IMR-90 (cell line): ENCODE data around the gene AUTS2. TPM values are rescaled to one million over a fixed set of nuclear protein-coding genes. Genes with fewer than 3 reads are reported as not detected.

ENCODE experiments used
- ATAC-seq: fragments of 200-7000 bp; cut with Tn5 transposase; 2 replicates; pipeline ENCODE4 v1.9.1; 2020; ENCODE audit warnings: low read depth, mild to moderate bottlenecking, moderate library complexity
- BruUV-seq: library from RNA; stranded (reverse); fragments of 400-500 nt; replicated peaks from 2 replicates; lab custom pipeline; 2021; lab: Mats Ljungman, UMichigan
- CTCF ChIA-PET: fragments of 300-600 bp; formaldehyde crosslinking; extraction: SDS; loops from one replicate; lab custom pipeline; 2021; ENCODE audit warnings: antibody characterized with exemption; lab: Yijun Ruan, JAX
- POLR2A ChIA-PET: fragments of 300-600 bp; sonication (Branson Sonifier 250); formaldehyde crosslinking; loops from one replicate; lab custom pipeline; 2022; ENCODE audit warnings: antibody characterized with exemption; ENCODE audit not compliant: unreplicated experiment; lab: Charles Lee
- DNase-seq: peaks from one replicate; pipeline ENCODE4 v3.0.0; 2013
- H2AFZ ChIP-seq: replicated peaks from 2 replicates; pipeline ENCODE3; 2013; ENCODE audit warnings: low read length, mild to moderate bottlenecking; ENCODE audit not compliant: poor library complexity
- H2AK5ac ChIP-seq: 2 replicates; pipeline ENCODE4 v1.6.1; 2013; ENCODE audit warnings: low read depth, low read length, inconsistent platforms
- H2AK9ac ChIP-seq: replicated peaks from 2 replicates; pipeline ENCODE3; 2013; ENCODE audit warnings: mild to moderate bottlenecking, low read depth, low read length, moderate library complexity; ENCODE audit not compliant: poor library complexity
- H2BK120ac ChIP-seq: 2 replicates; pipeline ENCODE4 v1.6.1; 2013; ENCODE audit warnings: low read depth, low read length, inconsistent platforms
- H2BK15ac ChIP-seq: 3 replicates; pipeline ENCODE4 v1.6.1; 2013; ENCODE audit warnings: low read depth, low read length, inconsistent platforms
- H2BK20ac ChIP-seq: 2 replicates; pipeline ENCODE4 v1.6.1; 2013; ENCODE audit warnings: low read depth, mild to moderate bottlenecking, inconsistent platforms, low read length, moderate library complexity
- H2BK5ac ChIP-seq: 2 replicates; pipeline ENCODE4 v1.6.1; 2013; ENCODE audit warnings: mild to moderate bottlenecking, low read depth, low read length, inconsistent platforms; ENCODE audit not compliant: poor library complexity, severe bottlenecking
- H3K14ac ChIP-seq: replicated peaks from 2 replicates; pipeline ENCODE4 v1.6.1; 2013; ENCODE audit warnings: low read depth, low read length, inconsistent platforms
- H3K18ac ChIP-seq: 2 replicates; pipeline ENCODE4 v1.6.1; 2013; ENCODE audit warnings: low read depth, low read length, control low read depth
- H3K23ac ChIP-seq: 2 replicates; pipeline ENCODE4 v1.6.1; 2013; ENCODE audit warnings: low read depth, low read length, inconsistent platforms
- H3K27ac ChIP-seq: 2 replicates; pipeline ENCODE4 v1.5.1; 2013; ENCODE audit warnings: mild to moderate bottlenecking, control low read depth, low read length; ENCODE audit not compliant: insufficient read depth
- H3K27me3 ChIP-seq: 2 replicates; pipeline ENCODE4 v1.6.1; 2013; ENCODE audit warnings: low read length; ENCODE audit not compliant: control insufficient read depth, insufficient read depth
- H3K36me3 ChIP-seq: 2 replicates; pipeline ENCODE4 v1.6.1; 2013; ENCODE audit warnings: low read length, mixed read lengths; ENCODE audit not compliant: control insufficient read depth, insufficient read depth
- H3K4ac ChIP-seq: 2 replicates; pipeline ENCODE4 v1.6.1; 2013; ENCODE audit warnings: low read depth, low read length, inconsistent platforms
- H3K4me1 ChIP-seq: 2 replicates; pipeline ENCODE4 v1.6.1; 2013; ENCODE audit warnings: low read length, mixed read lengths; ENCODE audit not compliant: control insufficient read depth, insufficient read depth
- H3K4me2 ChIP-seq: 2 replicates; pipeline ENCODE4 v1.6.1; 2013; ENCODE audit warnings: low read depth, mild to moderate bottlenecking, control low read depth, low read length, moderate library complexity
- H3K4me3 ChIP-seq: 2 replicates; pipeline ENCODE4 v1.5.1; 2013; ENCODE audit warnings: low read depth, mild to moderate bottlenecking, control low read depth, low read length, moderate library complexity; ENCODE audit not compliant: insufficient read depth
- H3K56ac ChIP-seq: 2 replicates; pipeline ENCODE4 v1.6.1; 2013; ENCODE audit warnings: low read length, inconsistent platforms; ENCODE audit not compliant: insufficient read depth; ENCODE audit errors: extremely low read depth
- H3K79me1 ChIP-seq, 2 experiments: 2 replicates each; pipeline ENCODE4 v1.6.1; 2013; ENCODE audit warnings: low read length in 2 of 2, inconsistent platforms in 1 of 2, low read depth in 1 of 2
- H3K9ac ChIP-seq: 2 replicates; pipeline ENCODE4 v1.6.1; 2013; ENCODE audit warnings: low read depth, low read length, control low read depth
- H3K9me1 ChIP-seq: 2 replicates; pipeline ENCODE4 v1.6.1; 2013; ENCODE audit warnings: low read length, inconsistent platforms; ENCODE audit not compliant: insufficient read depth
- H3K9me3 ChIP-seq: 2 replicates; pipeline ENCODE4 v1.6.1; 2013; ENCODE audit warnings: low read length; ENCODE audit not compliant: control insufficient read depth, insufficient read depth
- H4K20me1 ChIP-seq: 2 replicates; pipeline ENCODE4 v1.6.1; 2013; ENCODE audit warnings: low read length, inconsistent platforms; ENCODE audit not compliant: insufficient read depth
- H4K5ac ChIP-seq: 2 replicates; pipeline ENCODE4 v1.6.1; 2013; ENCODE audit warnings: mild to moderate bottlenecking, low read depth, low read length, control low read depth
- H4K8ac ChIP-seq, 2 experiments: 2 replicates each; pipeline ENCODE4 v1.6.1; 2013; ENCODE audit warnings: low read depth in 2 of 2, low read length in 2 of 2, control low read depth in 1 of 2, inconsistent platforms in 1 of 2
- H4K91ac ChIP-seq: 2 replicates; pipeline ENCODE4 v1.6.1; 2013; ENCODE audit warnings: low read depth, low read length, inconsistent platforms; ENCODE audit not compliant: insufficient read depth
- BHLHE40 ChIP-seq: fragments of 150-350 bp; IDR thresholded peaks from 2 replicates; pipeline ENCODE4 v1.6.1; 2016; ENCODE audit warnings: mild to moderate bottlenecking, low read depth, low read length
- CEBPB ChIP-seq: IDR thresholded peaks from 2 replicates; pipeline ENCODE4 v1.6.1; 2012; ENCODE audit warnings: low read depth, low read length, improper control_type of control experiment
- CHD1 ChIP-seq: IDR thresholded peaks from 2 replicates; pipeline ENCODE4 v1.6.1; 2012; ENCODE audit warnings: low read depth, low read length, improper control_type of control experiment
- FOS ChIP-seq: fragments of 150-350 bp; IDR thresholded peaks from 2 replicates; pipeline ENCODE4 v1.6.1; 2016; ENCODE audit warnings: low read depth, low read length
- MAFK ChIP-seq: IDR thresholded peaks from 2 replicates; pipeline ENCODE4 v1.6.1; 2012; ENCODE audit warnings: low read depth, low read length, improper control_type of control experiment
- MAZ ChIP-seq: IDR thresholded peaks from 2 replicates; pipeline ENCODE4 v1.6.1; 2012; ENCODE audit warnings: low read depth, mild to moderate bottlenecking, low read length, improper control_type of control experiment, moderate library complexity, borderline replicate concordance
- MXI1 ChIP-seq: IDR thresholded peaks from 2 replicates; pipeline ENCODE4 v1.6.1; 2012; ENCODE audit warnings: low read depth, mild to moderate bottlenecking, low read length, moderate library complexity, borderline replicate concordance
- NFE2L2 ChIP-seq: fragments of 150-350 bp; IDR thresholded peaks from 2 replicates; pipeline ENCODE4 v1.6.1; 2016; ENCODE audit warnings: low read depth, mild to moderate bottlenecking, low read length
- RAD21 ChIP-seq: IDR thresholded peaks from 2 replicates; pipeline ENCODE4 v1.6.1; 2012; ENCODE audit warnings: low read length, improper control_type of control experiment
- RCOR1 ChIP-seq: IDR thresholded peaks from 2 replicates; pipeline ENCODE4 v1.6.1; 2012; ENCODE audit warnings: mild to moderate bottlenecking, low read length, improper control_type of control experiment; ENCODE audit not compliant: insufficient replicate concordance
- RFX5 ChIP-seq: IDR thresholded peaks from 2 replicates; pipeline ENCODE4 v1.8.0; 2012; ENCODE audit warnings: low read depth, mild to moderate bottlenecking, low read length, moderate library complexity
- SMC3 ChIP-seq: fragments of 150-350 bp; IDR thresholded peaks from 2 replicates; pipeline ENCODE4 v1.6.1; 2016; ENCODE audit warnings: low read depth, mild to moderate bottlenecking, antibody characterized with exemption, low read length, moderate library complexity
- WGBS, 2 experiments: methylation state at CpG; one replicate each; pipeline versions ENCODE4 v1.1.5 to v1.1.7; 2013; ENCODE audit warnings: missing lambda C conversion rate in 2 of 2; ENCODE audit not compliant: insufficient read length in 1 of 2; ENCODE audit errors: extremely low coverage in 2 of 2; 5-methylcytosine and 5-hydroxymethylcytosine counted together
- dilution Hi-C: fragments of 300-500 bp; cut with HindIII; formaldehyde crosslinking; loops from one replicate; pipeline ENCODE4 v1.14.3; 2018; ENCODE audit warnings: low sequenced_read_pairs; ENCODE audit not compliant: unreplicated experiment
- in situ Hi-C: fragments of 300-500 bp; cut with MboI; formaldehyde crosslinking; loops from 3 replicates; pipeline ENCODE4 v1.14.3; 2019; ENCODE audit warnings: low sequenced_read_pairs, inconsistent platforms, mixed read lengths
- intact Hi-C: fragments of 100-400 bp; cut with micrococcal nuclease; formaldehyde crosslinking; loops from 2 replicates; pipeline ENCODE4 v1.10.0; 2022
- polyA plus RNA-seq, 3 experiments: library from polyadenylated mRNA; depleted of rRNA; stranded (reverse); fragments of >200 nt; gene quantifications; 2 replicates each; pipeline ENCODE4 v1.2.3, GENCODE V29; 2012; ENCODE audit warnings: low replicate concordance in 1 of 3
- total RNA-seq: library from RNA; depleted of rRNA; stranded (reverse); fragments of >200 nt; gene quantifications from 2 replicates; pipeline ENCODE4 v1.2.3, GENCODE V29; 2012
- TF ChIP-seq, protein P1 (sequence below): fragments of 150-350 bp; IDR thresholded peaks from 2 replicates; pipeline ENCODE4 v1.6.1; 2016; ENCODE audit warnings: low read depth, mild to moderate bottlenecking, low read length, moderate library complexity, borderline replicate concordance
- TF ChIP-seq, protein P2 (sequence below): fragments of 150-350 bp; IDR thresholded peaks from 2 replicates; pipeline ENCODE4 v1.6.1; 2017; ENCODE audit warnings: mild to moderate bottlenecking, antibody characterized with exemption, low read length, low read depth
- TF ChIP-seq, protein P3 (sequence below): conservative IDR thresholded peaks from 2 replicates; pipeline ENCODE4 v1.5.1; 2012; ENCODE audit warnings: mild to moderate bottlenecking, low read depth, low read length, improper control_type of control experiment

The AUTS2 gene
- total and polyA plus RNA-seq, 2 of the 4 experiments (the other 2 are of a cell fraction), result 0.90 to 3.0 TPM

DNA sequence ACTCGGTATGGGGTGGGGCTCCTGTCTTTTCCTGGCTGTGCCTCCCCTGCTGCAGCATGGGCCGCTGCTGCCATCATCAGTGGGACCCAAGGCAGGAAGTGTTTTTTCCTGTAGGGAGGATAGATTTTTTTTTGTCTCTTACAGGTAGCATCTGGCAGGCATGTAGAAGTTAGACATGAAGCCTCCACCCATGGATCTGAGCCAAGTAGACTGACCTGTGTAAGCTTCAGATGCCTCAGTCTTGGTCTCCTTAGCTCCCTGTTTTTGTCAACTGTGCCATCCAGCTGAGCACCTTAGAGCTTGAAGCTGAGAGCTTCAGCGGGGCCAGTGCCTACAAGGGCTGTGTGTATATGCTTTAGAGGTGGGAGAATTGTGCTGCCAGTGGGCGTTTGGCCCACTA is 93.5 kb downstream of the AUTS2 start:
- no peak overlapping the region for H3K18ac ChIP-seq
- no peaks in the 10 kb centered on the region for H3K27me3 ChIP-seq
- no peak overlapping the region for H2AFZ ChIP-seq
- no peak overlapping the region for H3K27ac ChIP-seq
- ATAC-seq (no peak), DNase-seq (no peak)
- H3K9ac ChIP-seq, result no peak overlapping the region
- H3K23ac ChIP-seq, result no peak overlapping the region
- H3K9me3 ChIP-seq, result peaks cover 2% of the 10 kb centered on the region; the same call in 1 of the 2 replicates
- ChIA-PET POLR2A (no interaction called here), CTCF (no interaction called here)
- H2AK5ac ChIP-seq, result no peak overlapping the region
- in situ Hi-C loops (no loop called here), intact Hi-C loops (no loop called here), dilution Hi-C loops (no loop called here)
- no peak overlapping the region for H2BK20ac ChIP-seq
- no peak overlapping the region for H4K5ac ChIP-seq
- no peaks in the 10 kb centered on the region for H4K20me1 ChIP-seq
- no CpG with 5 or more reads among the region's 4 CpGs for WGBS, 2 experiments
- TF ChIP-seq NFE2L2 (no peak), RFX5 (no peak), MXI1 (no peak), FOS (no peak), MAFK (no peak), RCOR1 (no peak), CEBPB (no peak), MAZ (no peak), CHD1 (no peak), RAD21 (no peak), SMC3 (no peak), BHLHE40 (no peak)
- TF ChIP-seq, protein P1, sequence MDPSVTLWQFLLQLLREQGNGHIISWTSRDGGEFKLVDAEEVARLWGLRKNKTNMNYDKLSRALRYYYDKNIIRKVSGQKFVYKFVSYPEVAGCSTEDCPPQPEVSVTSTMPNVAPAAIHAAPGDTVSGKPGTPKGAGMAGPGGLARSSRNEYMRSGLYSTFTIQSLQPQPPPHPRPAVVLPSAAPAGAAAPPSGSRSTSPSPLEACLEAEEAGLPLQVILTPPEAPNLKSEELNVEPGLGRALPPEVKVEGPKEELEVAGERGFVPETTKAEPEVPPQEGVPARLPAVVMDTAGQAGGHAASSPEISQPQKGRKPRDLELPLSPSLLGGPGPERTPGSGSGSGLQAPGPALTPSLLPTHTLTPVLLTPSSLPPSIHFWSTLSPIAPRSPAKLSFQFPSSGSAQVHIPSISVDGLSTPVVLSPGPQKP, result no peak
- TF ChIP-seq, protein P2, sequence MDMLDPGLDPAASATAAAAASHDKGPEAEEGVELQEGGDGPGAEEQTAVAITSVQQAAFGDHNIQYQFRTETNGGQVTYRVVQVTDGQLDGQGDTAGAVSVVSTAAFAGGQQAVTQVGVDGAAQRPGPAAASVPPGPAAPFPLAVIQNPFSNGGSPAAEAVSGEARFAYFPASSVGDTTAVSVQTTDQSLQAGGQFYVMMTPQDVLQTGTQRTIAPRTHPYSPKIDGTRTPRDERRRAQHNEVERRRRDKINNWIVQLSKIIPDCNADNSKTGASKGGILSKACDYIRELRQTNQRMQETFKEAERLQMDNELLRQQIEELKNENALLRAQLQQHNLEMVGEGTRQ, result no peak
- TF ChIP-seq, protein P3, sequence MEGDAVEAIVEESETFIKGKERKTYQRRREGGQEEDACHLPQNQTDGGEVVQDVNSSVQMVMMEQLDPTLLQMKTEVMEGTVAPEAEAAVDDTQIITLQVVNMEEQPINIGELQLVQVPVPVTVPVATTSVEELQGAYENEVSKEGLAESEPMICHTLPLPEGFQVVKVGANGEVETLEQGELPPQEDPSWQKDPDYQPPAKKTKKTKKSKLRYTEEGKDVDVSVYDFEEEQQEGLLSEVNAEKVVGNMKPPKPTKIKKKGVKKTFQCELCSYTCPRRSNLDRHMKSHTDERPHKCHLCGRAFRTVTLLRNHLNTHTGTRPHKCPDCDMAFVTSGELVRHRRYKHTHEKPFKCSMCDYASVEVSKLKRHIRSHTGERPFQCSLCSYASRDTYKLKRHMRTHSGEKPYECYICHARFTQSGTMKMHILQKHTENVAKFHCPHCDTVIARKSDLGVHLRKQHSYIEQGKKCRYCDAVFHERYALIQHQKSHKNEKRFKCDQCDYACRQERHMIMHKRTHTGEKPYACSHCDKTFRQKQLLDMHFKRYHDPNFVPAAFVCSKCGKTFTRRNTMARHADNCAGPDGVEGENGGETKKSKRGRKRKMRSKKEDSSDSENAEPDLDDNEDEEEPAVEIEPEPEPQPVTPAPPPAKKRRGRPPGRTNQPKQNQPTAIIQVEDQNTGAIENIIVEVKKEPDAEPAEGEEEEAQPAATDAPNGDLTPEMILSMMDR, result no peak
- no peak overlapping the region for H3K56ac ChIP-seq
- BruUV-seq, result no TSS peak
- no peaks in the 10 kb centered on the region for H3K4me1 ChIP-seq
- H4K91ac ChIP-seq, result no peak overlapping the region
- H3K4me3 ChIP-seq, result no peak overlapping the region
- H4K8ac ChIP-seq, result no peak overlapping the region
- no peaks in the 10 kb centered on the region for H3K36me3 ChIP-seq
- no peak overlapping the region for H2AK9ac ChIP-seq
- H3K4me2 ChIP-seq, result no peak overlapping the region
- no peaks in the 10 kb centered on the region for H3K9me1 ChIP-seq
- no peak overlapping the region for H3K4ac ChIP-seq
- H3K14ac ChIP-seq, result no peak overlapping the region
- H2BK15ac ChIP-seq, result no peak overlapping the region
- no peaks in the 10 kb centered on the region for H3K79me1 ChIP-seq
- H2BK5ac ChIP-seq, result no peak overlapping the region
- H2BK120ac ChIP-seq, result no peak overlapping the region
